GM18520 (cell line): ENCODE data around the gene FAM47E.
"Not testable (repeated sequence)": the region's sequence is repeated elsewhere in the genome, so short reads cannot be mapped to it uniquely, and the experiment has no call there.

Source experiments
- ATAC-seq: cut with Tn5 transposase; IDR thresholded peaks from one replicate; pipeline ENCODE4 v1.9.1; 2021; ENCODE audit not compliant: unreplicated experiment

FAM47E gene

DNA sequence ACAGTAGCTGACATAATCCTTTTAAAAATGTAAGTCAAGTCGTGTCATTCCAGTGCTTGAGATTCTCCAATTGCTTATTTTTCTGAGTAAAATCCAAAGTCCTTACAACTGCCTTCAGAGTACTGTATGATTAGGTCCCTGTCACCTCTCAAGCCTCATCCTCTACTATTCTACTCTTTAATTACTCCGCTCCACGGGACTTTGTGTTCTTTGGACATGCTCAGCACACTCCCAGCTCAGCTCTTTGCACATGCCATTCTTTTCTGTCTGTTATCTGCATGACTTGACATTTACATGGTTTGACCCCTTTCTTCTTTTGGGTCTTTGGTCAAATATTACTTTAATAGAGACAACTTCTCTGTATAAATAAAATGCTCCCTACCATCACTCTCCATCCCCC is 15.1 kb downstream of the FAM47E start:
- no peak for ATAC-seq

DNA sequence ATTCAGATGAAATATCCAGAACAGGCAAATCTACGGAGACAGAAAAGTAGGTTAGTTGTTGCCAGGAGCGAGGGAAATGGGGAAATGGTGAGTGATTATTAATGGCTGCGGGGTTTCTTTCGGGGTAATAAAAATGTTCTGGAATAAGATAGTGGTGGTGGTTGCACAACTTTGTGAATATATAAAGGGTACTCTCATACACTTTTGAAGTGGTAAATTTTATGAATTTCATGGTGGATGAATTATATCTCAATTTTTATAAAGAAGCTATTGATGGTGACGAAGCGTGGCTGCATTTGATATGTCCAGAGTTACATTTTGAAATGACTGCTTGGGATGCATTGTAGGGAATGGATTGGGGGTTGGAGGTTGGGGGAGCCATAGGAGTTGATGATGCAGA is 16.3 kb downstream of the FAM47E start:
- ATAC-seq: no peak

DNA sequence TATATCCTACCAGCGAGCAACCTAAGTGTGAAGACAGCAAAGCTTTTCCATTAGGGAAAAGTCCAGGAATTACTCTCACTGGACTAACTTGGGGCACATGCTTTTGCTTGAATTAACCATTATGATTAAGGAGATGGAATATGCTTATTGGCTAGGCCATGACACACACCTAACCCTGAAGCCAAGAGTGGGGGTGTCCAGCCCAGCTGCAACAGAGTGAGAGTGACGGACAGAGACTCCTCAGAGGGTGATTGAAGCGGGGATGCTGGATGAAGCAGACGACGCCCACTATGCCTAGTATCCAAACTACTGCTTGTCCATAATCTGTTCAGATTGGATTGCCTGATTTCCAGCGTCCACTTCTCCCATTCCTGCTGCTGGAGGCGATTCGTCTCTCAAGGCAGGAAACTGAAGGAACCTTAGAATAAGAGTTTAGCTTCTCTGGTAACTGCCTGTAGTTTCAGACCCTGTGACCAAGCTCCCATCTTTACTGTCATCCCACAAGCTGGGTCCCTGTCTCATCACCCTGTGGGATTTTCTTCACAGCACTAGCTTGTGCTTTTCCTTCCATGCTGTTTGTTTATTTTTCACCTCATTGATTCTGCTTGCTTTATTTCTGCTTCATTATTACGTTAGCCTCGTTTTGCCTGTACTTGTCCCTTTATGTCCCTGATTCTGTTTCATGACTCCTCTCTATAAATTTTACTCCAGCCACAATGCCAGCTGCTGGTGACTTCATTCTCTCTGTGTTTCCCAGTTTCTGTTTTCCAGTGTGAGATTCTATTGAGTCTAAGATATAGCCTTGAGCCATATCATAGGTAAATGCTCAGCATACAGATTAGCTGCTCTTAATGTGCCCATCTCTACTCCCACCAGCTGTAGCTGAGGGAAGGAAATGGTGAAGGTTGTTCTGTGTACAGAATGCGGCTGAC is 19.0 kb downstream of the FAM47E start:
- ATAC-seq: no peak

DNA sequence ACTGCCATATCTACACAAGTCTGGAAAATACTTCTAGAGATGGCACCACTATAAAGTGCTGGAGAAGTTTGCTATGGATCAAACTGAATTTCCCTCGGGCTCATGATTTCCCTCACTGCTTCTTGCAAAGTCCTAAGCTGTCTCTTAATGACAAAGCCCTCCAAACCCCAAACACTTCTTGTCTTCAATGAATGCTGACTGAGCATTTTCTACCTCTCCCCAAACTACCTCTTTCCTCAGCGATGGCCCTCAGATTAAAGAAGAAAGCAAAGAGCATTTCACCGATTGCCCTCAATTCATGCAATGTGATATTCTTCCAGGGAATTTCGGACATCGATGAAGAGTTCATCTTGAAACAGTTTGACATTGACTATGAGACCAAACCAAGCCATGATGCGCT is 19.7 kb downstream of the FAM47E start:
- no peak for ATAC-seq

DNA sequence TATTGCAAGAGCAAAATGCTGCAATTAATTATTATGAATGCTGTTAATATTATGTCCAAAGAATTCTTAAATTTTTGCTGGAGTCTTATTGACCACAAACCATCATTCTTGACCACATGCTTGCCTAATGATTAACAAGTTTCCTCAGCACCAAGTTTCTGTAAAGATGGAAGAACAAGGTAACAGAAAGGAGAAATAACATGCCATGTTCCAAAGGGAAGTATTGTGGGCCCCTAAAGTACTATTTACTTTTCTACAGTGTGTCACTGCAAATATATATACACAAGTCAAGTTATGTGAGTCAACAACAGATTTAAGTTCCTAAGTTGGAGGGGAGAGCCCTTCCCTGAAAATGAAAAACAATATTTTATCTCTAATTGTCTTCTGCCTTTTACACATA is 20.6 kb downstream of the FAM47E start:
- no peak for ATAC-seq

DNA sequence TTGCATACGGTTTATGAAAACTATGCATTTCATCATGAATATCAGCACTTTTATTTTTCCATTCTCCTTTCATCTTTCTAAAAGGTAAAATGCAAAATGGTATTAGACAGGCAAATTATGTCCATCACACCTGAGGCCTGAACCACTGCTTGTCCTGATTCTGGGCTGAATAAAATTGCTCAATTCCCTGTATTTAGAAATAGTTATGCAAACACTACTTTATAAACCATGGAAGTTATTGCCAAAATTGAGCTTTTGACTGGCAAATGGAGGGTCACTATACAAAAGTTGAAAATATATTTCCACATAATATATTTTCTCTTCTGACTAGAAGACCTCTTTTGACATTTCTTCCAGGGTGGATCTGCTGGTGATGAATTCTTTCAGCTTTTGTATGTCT is 21.1 kb downstream of the FAM47E start:
- ATAC-seq: no peak

DNA sequence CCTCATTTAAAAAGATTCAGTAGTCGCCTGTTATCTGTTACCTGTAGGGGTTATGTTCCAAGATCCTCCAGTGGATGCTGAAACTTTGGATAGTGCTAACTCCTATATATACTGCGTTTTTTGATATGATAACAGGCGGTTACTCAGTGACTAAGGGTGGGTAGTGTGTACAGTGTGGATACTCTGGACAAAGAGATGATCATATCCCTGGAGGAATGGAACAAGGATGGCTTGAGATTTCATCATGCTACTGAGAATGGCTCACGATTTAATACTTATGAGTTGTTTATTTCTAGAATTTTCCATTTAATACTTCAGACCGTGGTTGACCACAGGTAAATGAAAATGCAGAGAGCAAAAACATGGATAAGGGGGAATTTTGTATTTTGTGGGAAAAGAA is 21.5 kb downstream of the FAM47E start:
- ATAC-seq: no peak

DNA sequence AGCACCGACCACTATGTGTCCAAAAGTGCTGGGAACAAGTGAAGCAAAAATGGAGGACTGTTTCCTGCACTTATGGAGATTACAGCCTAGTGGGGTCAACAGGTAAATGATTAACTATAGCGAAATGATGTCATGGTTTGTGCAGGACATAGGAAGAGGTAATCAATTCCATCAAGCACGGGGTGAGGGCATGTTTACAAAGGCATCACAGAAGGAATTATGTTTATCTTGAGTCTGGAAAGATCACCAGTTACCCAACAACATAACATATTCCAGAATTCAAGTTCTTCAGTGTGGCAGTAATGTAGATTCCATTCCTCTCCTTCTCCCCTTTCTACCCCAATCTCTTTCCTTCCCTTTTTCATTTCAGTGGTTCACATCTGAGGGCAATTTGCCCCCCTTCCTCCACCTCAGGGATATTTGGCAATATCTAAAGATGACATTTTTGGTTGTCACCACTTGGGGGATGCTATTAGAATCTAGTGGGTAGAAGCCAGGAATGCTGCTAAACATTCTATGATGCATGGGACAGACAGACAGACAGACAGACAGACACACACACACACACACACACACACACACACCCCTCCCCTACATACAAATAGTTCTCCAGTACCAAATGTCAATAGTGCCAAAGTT is 24.1 kb downstream of the FAM47E start:
- no peak for ATAC-seq

DNA sequence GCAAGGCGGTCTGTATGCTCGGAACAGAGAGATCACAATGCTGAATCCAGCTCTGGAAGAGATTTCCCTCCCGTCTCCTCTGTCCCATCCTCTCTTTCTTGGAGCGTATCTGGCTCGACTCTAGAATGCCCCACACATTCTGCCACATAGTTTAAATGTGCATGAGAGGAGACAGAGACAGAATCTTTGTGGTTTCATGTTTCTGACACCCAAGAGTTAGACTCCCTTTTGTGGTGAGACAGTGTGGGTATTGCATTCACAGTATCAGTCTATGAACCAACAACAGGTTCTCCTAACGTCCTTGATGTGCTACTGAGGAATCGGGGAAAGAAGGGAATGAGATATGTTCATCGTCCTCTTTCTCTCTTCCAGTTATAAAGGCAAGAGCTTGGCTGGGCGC is 25.3 kb downstream of the FAM47E start:
- peak; percentile 78 for ATAC-seq

DNA sequence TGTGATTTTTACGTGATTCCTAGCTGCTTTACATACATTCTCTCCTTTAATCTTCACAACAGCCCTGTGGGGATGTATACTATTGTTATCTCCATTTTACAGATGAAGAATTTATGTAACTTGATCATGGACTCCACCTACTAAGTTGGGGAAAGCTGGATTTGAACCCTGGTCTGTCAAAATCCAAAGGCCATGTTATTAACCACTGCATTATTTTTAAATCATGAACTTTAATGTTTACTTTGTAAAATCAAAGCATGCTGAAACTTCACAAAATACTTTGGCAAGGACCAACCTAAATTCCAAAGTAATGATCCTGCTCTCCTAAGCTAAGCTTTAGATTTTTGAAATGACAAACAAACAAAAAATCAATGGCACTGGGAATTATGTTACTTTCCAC is 26.1 kb downstream of the FAM47E start:
- no peak for ATAC-seq

DNA sequence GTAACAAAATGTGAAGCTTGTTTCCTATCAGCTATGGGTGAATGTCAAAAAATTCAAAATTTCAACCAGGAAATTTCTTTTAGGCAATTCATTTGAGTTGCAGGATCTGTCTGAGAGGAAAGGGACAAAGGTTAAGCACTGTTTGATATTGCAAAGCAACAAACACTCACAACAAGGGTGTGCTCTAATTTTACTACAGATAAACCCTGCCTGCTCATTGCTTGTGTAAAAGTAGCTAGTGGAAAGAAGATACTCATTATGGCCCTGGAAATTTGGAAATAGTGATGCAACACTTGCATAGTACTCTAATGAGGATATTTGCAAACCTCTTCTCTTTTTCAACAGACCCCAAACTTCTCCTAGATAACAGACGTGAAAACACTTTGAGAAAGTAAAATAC is 27.1 kb downstream of the FAM47E start:
- no peak for ATAC-seq

DNA sequence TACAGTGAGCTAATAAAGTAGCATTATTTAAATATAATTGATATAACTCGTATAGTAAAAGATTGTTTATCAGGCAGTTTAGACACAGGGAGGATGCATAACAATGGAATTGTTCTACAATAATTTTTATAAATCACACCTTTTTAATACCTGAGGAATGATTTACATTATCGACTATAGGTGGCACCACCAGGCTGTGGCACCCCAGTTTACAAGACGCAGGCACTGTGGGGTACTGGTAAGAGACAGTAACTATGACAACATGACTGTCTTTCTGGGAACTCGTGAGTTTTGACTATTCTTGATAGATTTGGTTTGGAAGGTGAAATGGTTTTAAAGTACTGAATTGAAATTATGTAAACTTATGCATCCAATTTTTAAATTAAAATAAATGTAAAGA is 27.9 kb downstream of the FAM47E start:
- no peak for ATAC-seq

DNA sequence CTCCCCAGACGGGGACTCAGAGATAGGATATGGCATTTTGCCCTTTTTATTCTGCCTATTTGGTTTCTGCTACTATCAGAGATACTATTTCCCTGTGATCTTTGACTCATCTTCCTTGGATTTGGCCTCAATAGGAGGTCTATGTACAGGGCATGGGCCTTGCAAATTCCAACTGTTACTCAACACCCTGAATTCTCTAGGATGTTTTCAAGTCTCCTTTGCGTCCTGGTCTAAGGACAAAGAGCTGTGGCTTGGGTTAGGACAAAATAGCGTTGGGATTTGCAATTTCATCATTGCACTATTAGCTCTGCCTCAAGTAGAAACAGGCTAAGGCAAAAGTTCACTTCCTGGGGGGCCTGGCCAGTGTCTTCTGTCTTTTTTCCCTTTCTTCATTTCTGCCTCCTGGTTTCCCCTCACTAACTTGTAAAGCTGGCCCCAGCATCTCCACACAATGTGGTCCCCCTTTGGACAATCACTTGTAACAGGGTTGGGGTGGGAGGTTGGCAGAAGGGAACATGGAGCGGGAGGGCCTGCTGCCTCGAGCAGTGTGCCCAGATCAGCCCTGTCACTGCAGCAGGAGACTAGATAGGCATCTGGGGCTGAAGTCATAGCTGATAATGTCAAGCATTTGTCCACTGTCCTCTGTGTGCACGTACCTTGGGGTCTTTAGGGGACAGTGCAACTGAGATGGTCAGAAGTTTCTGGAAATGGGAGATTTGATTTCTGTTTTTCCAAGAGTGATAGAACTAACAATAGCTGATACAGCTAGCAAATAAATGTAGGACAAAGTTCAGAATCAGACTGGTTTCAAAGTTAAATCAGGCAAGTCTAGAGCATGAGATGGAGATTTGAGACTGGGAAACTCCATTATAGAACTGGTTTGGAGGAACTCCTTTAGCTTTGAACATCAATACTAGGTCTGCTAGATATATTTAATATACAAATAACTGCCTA is 29.2 kb downstream of the FAM47E start:
- no peak for ATAC-seq

DNA sequence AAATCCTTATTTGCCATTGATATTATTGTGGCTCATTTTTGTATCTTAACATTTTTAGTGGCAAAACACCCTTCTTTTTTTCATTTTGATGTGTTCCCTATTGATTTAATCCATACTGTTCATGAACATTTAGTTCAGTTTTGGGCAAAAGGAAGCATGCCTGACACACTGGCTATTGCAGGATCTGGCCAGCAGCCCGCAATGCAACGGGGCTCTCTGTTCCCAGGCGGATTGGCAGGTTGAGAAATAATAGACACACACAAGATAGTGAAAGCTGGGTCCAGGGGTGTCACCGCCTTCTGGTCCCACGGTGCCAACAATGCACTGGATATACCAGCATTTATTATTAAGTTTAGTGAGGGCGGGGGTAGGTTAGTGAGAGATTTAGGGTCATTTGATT is 30.1 kb downstream of the FAM47E start:
- not testable (repeated sequence) for ATAC-seq

DNA sequence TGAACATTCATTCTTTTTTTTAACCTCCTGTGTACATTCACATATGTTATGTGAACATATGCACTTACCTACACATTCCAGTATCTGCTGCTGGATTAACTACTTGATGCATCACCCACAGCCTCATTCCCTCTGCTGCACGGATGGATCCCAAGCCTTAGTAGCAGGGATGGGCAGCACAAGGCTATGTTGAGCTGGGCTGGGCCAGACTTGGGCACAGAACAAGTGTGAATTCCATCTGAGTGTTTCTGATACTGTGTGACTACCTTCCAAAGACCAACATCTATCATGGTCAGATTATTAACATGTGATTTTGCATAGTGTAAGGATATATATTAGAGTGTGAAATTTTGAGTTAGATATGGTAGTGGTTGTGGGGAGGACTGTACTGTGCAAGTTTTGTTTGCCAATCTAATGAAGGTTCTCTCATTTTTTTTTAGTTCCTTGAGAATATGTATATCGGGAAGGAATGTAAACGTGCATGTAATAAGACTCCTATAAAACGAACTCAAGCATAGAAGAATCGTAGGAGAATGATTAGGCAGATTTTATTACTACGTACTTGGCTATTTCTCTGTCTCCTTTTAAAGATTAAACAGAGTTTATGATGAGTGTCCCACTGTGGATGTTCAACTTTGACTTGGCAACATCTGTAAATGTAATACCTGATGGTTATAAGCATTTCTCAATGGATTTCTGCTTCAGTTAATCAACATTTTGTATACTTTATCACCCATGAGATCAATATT is 31.6 kb downstream of the FAM47E start:
- ATAC-seq: no peak

DNA sequence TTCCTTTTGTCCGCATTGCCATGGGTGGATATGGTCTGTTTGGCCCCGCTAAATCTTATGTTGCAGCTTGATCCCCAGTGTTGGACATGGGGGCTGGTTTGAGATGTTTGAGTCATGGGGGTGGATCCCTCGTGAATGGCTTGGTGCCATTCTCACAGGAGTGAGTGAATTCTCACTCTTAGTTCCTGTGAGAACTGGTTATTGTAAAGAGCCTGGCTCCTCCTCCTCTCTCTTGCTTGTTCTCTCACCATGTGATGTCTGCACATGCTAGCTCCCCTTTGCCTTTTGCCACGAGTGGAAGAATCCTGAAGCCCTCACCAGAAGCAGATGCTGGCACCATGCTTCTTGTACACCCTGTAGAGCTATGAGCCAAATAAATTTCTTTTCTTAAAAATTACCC is 32.4 kb downstream of the FAM47E start:
- ATAC-seq: no peak

DNA sequence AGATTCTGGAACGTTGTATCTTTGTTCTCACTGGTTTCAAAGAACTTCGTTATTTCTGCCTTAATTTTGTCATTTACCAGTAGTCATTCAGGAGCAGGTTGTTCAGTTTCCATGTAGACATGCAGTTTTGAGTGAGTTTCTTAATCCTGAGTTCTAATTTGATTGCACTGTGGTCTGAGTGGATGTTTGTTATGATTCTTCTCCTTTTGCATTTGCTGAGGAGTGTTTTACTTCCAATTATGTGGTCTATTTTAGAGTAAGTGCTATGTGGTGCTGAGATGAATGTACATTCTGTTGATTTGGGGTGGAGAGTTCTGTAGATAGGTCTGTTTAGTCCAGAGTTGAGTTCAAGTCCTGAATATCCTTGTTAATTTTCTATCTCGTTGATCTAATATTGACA is 36.3 kb downstream of the FAM47E start:
- not testable (repeated sequence) for ATAC-seq

DNA sequence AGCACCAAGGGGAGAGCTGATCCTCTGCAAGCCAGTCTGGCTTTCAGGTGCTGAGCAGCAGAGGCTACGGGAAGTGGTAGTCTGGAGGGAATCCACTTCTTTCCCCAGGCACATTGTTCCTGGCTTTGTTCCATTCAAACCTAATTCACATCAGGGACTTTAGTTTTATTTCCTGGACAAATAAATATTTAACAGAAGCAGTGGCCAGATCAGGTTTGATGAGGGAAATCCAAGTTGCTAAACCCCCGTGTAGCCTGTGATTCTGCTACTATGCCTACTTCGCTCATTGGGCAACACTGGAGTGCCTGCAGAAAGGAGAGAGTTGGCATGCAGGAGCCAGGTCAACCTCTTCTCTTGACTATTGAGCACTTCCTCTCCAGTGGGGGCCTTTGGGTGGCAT is 41.2 kb downstream of the FAM47E start:
- no peak for ATAC-seq

DNA sequence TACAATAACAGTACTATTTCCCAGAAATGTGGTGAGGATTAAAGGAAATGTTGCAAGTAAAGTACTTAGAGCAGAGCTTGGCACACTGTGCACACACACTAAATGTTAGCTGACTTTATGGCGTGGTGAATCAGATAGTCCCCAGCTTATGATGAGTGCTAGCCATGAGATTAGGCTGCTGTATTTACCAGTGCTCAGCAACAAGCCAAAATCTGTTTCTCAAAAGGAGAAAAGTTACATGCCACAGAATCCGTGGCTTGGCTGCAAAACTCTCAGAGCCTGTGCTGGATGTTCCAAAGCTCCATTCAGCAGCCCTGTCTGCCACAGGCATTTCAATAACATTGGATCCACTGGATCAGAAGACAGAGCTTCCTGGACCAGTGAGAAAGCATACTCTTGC is 42.3 kb downstream of the FAM47E start:
- no peak for ATAC-seq

DNA sequence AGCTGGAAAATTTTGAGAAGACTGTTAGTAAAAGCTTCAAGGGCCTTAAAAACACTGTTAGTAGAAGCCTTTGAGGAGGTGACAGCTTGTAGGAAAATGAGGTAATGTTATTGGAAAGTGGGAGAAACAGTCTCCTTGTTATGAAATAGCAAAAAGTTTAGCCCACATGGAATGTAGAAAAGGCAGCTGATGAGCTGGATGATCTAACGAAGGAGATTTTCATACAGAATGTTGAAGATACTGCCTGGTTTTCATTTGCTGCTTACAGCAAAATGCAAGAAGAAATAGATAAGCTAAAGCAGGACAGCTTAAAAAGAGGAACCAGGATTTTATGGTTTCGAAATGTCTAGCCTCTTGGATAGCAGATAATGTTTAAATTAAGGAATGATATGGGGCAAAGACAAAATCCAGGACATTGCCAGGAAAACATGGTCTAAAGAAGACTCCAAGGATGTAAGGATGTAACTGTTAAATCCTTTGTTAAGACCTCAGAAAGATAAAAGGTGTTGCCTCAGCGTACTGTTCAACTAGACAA is 44.8 kb downstream of the FAM47E start:
- no peak for ATAC-seq
